GM19193 (cell line): ENCODE results near the gene COL9A2.

Experiments
- POLR2A ChIP-seq: IDR thresholded peaks from 4 replicates; pipeline ENCODE4 v1.6.1; 2011; ENCODE audit not compliant: insufficient read depth, insufficient read length; ENCODE audit errors: extremely low read depth

The COL9A2 gene

DNA sequence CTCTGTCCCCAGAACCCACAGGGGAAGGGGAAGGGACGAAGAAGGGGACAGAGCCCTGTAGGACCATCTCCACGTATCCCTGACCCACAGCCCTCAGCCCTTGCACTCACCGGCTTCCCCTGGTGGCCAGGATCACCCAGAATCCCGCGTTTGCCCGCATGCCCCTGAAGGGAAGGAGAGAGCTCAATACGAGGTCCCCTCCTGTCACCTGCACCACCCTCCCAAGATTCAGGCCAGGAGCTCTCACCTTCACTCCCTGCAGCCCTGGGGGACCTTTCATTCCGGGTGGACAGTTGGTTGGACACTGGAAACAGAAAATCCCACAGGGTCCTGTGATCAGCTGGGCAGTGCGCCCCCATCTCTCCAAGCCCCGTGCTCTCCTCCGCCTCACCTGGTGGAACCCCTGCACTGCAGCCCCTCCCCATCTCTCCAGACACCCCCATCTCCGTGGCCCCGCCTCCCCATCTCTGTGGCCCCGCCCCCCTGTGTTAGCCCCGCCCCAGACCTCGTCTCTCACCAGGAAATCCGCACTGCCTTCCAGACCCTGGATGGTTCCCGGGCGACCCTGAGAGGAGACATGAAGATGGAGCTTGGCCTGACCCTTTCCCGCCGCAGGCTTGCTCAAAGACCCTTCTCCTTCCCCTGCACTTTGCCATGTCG is 6.0 kb downstream of the COL9A2 start:
- TF ChIP-seq POLR2A, result no peak

GRCh38 chr1:40310129-40310461 is 7.0 kb downstream of the COL9A2 start:
- TF ChIP-seq POLR2A, result no peak

GRCh38 chr1:40309374-40310128 is 7.5 kb downstream of the COL9A2 start:
- TF ChIP-seq POLR2A, result no peak

DNA sequence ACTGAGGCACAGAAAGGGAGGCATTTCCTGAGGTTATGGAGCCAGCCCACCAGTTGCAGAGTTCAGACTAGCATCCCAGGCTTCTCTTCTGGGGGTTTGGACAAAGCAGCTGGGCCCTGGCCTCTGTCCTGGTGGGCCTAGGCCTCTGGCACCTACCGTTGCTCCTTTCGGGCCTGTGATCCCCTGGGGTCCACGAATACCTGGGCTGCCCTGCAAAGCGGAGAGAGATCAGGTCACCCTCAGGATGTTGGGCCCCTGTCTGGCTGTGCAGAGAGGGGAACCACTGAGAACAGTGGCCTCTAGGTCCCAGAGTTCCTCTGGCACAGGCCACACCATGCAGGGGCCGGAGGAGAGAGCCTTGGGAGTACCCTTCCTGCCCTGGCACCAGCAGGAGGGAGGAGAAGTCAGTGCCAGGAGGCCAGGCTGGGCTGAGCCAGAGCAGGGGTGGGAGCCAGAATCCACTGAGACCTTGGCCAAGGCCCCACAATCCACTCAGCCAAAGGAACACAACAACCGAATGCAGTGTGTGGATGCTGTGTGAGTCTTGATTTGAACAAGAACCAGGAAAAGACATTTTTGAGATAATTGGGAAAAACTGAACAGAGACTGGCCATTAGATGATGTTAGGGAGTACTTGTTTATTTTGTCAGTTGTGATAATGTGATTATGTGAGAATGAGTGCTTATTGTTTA is 8.9 kb downstream of the COL9A2 start:
- TF ChIP-seq POLR2A, result no peak

DNA sequence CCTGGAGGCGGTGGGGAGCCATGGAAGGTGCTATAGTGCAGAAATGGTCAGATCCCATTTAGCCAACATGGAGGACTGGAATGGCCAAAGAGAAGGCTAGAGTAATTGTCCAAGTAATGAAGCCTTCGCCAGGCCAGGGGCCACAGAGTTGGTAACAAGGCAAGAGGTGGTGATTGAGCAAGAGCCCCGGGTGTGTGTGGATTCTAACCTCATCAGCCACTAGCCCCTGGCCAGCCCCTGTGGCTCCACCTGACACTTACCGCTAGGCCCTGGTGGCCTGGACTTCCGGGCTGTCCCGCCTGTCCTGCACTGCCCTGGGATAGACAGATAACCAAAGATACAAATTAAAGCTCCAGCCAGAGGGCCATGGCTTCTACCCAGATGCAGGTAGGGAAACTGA is 9.9 kb downstream of the COL9A2 start:
- no peak for TF ChIP-seq POLR2A

GRCh38 chr1:40306296-40306695 is 10.8 kb downstream of the COL9A2 start:
- TF ChIP-seq POLR2A, result no peak

DNA sequence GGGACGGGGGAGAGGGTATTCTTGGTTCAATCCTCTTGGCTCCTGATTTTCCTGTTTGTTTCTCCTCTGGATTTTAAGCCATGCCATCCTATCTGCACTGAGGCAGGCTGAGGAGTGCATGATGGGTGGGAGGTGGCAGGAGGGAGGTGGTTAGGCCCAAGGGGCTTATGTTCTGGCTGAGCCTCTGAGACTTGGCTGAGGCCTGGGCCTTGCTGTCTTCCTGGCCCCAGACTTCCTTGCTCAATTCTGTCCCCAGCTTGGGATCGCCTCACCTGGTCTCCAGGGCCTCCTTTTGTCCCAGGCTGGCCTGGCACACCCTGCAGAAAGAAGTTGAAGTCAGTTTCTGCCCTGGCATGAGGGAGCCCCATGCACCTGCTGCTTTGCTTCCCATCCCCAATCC is 11.2 kb downstream of the COL9A2 start:
- TF ChIP-seq POLR2A, result no peak

- TF ChIP-seq POLR2A, result no peak
Observed at GRCh38 chr1:40305451-40305850, 11.6 kb downstream of the COL9A2 start.

- no peak for TF ChIP-seq POLR2A
Observed at GRCh38 chr1:40303790-40304189, 13.3 kb downstream of the COL9A2 start.

- no peak for TF ChIP-seq POLR2A
Observed at GRCh38 chr1:40303051-40303771, 13.9 kb downstream of the COL9A2 start.

- TF ChIP-seq POLR2A, result no peak
Observed at GRCh38 chr1:40302475-40302874, 14.6 kb downstream of the COL9A2 start.

DNA sequence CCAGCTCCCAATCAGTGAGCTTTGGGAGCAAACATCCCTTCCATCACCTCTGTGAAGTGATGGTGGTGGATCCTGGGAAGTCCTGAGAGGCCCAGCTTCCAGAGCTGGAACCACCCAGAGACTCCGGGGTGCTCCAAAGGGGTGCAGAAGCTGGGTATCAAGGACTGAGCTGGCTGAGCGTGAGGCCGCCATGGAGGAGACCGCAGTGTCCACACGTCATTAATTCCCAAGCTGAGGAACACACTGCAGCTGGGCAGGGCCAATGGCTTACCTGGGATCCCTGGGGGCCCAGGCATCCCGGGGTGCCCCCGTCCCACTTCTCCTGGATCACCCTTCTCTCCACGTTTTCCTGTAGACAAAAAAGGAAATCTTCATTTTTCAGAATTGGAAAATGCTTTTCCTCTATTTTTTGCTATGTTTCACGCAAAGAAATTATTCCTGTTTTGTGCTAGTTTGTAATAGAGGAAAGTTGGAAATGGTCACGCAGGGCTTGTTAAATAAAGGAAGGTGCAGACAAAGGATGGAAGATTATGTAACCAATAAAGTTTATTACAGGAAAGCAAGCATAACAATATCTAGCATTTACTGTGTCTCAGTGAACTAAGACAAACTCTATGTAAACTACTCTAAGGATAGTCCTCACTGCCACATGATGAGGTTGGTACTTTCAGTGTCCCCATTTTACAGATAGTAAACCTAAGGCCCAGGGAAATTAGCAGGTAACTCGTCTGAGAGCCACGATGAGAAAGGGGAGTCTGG is 15.4 kb downstream of the COL9A2 start:
- TF ChIP-seq POLR2A, result no peak

DNA sequence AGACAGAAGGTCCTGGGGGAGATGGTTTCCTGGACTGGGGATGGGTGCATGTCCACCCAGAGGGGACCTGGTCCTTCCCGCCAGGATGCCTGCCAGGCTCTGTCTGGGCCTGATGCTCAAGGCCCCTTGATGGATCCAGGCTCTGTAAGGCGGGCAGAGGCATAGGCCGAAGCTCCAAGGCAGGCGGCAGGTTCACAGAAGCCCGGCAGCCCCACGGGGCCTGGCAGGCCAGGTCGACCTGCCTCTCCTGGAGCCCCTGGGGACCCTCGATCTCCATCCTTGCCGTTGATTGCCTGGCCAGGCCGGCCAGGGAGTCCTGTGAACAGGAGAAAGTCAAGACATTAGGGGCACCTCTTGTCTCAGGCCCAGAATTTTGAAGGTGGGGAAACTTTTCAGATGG is 16.0 kb downstream of the COL9A2 start:
- no peak for TF ChIP-seq POLR2A

GRCh38 chr1:40300651-40301050 is 16.4 kb downstream of the COL9A2 start:
- no peak for TF ChIP-seq POLR2A

GRCh38 chr1:40300249-40300567 is 16.9 kb downstream of the COL9A2 start:
- TF ChIP-seq POLR2A, result no peak
